Measurements from ENCODE around the gene CD7.

DNA sequence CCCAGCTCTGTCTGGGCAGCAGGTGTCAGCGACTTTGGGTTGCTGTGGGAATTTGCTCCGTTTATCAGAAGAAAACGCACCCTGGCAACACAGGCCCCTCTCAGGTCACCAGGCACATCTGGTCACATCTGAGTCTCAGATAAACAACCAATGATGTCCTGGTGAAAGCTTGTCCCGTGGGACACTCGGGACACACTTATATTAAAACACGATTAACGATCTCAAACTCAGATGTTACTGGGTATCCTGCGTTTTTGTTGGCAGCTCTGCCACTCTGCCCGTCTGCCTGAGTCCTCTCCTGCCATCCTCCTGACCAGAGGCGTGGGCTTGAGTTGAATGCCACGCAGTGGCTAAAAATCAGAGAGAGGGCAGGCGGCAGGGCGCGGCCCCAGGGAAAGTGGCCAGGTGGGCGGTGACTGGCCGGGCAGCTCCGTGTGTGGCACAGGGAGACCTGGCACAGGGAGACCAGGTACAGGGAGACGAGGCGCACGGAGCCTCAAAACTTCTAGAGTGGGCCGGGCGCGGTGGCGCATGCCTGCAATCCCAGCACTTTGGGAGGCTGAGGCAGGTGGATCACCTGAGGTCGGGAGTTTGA, 14.0 kb upstream of the CD7 start:
- TF ChIP-seq POLR2A (IDR thresholded peaks at IDR 0.05) (no peak), CTCF (IDR thresholded peaks at IDR 0.05) (no peak), POLR2AphosphoS5 (IDR thresholded peaks at IDR 0.05; ENCODE audit: insufficient read depth in 1 of 2, low read depth in 1 of 2) (no peak)

Measured in vagina (tissue), 2 donors.